22Rv1 (cell line): ENCODE data around the gene PRKD1.

Experiments
- ZFX ChIP-seq: fragments of 450-650 bp; IDR thresholded peaks from 2 replicates; pipeline ENCODE4 v1.6.1; 2017; ENCODE audit warnings: antibody characterized with exemption, borderline replicate concordance
- TF ChIP-seq, protein P1 (sequence below): fragments of 450-650 bp; IDR thresholded peaks from 2 replicates; pipeline ENCODE4 v1.5.1; 2017; ENCODE audit warnings: mild to moderate bottlenecking

DNA sequence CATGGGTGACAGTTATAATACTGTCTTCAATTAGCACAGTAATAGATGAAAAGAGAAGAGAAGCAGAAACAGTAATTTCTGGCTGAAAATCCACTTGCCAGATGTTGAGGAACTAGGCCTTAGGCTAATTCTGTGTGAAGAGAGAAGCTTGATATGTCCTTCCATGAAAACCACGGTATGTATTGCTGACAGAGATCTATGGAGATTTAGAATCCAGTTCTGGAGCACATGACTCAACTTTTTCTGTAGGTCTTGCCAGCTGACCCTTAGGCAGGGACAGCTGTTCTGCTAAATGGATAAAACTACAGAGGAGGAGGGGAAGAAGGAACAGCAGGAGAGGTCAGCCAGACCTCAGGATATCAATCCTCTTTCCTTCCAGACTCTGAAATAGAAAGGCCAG, 211.5 kb downstream of the PRKD1 start:
- TF ChIP-seq, protein P1, sequence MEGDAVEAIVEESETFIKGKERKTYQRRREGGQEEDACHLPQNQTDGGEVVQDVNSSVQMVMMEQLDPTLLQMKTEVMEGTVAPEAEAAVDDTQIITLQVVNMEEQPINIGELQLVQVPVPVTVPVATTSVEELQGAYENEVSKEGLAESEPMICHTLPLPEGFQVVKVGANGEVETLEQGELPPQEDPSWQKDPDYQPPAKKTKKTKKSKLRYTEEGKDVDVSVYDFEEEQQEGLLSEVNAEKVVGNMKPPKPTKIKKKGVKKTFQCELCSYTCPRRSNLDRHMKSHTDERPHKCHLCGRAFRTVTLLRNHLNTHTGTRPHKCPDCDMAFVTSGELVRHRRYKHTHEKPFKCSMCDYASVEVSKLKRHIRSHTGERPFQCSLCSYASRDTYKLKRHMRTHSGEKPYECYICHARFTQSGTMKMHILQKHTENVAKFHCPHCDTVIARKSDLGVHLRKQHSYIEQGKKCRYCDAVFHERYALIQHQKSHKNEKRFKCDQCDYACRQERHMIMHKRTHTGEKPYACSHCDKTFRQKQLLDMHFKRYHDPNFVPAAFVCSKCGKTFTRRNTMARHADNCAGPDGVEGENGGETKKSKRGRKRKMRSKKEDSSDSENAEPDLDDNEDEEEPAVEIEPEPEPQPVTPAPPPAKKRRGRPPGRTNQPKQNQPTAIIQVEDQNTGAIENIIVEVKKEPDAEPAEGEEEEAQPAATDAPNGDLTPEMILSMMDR, result no peak
- no peak for TF ChIP-seq ZFX
